Gastroesophageal sphincter (tissue), 4 donors: ENCODE measurements around the gene USHBP1. TPM values are rescaled to one million over a fixed set of nuclear protein-coding genes. Genes with fewer than 3 reads are reported as not detected.
A peak's percentile ranks its signal among the peaks of the same experiment; 100 is the strongest.

ENCODE experiments used
- ATAC-seq: fragments of 150-250 bp; one replicate; pipeline ENCODE4 v1.9.1; 2016; ENCODE audit warnings: mild to moderate bottlenecking, moderate library complexity
- H3K27ac ChIP-seq, 4 donors: fragments of 200-600 bp; sonication (generic) in 3 of 4; 1 replicate in 3 of 4; 2 replicates in 1 of 4; pipeline ENCODE4 v1.5.1; 2016 to 2019
- H3K27me3 ChIP-seq: fragments of 200-600 bp; sonication (generic); one replicate; pipeline ENCODE4 v1.5.1; 2019
- H3K36me3 ChIP-seq, 2 donors: fragments of 200-600 bp; sonication (generic); one replicate each; pipeline ENCODE4 v1.5.1; 2019; ENCODE audit warnings: control low read depth in 1 of 2
- H3K4me1 ChIP-seq, 3 donors: fragments of 200-600 bp; sonication (generic); 1 replicate in 2 of 3; 2 replicates in 1 of 3; pipeline ENCODE4 v1.5.1; 2016 to 2019; ENCODE audit warnings: control low read depth in 2 of 3
- H3K4me3 ChIP-seq, 2 donors: fragments of 200-600 bp; sonication (generic); one replicate each; pipeline ENCODE4 v1.5.1; 2019; ENCODE audit warnings: mild to moderate bottlenecking in 1 of 2, moderate library complexity in 1 of 2
- H3K9me3 ChIP-seq, 3 donors: fragments of 200-600 bp; sonication (generic); one replicate each; pipeline ENCODE4 v1.5.1; 2017 to 2019; ENCODE audit warnings: control low read depth in 2 of 3
- EP300 ChIP-seq: sonication (generic); formaldehyde crosslinking; IDR thresholded peaks from one replicate; pipeline ENCODE4 v1.6.1; 2017; ENCODE audit warnings: antibody characterized with exemption, mild to moderate bottlenecking
- POLR2A ChIP-seq, 2 donors: fragments of 450-650 bp; IDR thresholded peaks; one replicate each; pipeline ENCODE4 v1.6.1; 2017; ENCODE audit warnings: antibody characterized with exemption in 2 of 2, mild to moderate bottlenecking in 2 of 2, moderate library complexity in 1 of 2
- POLR2AphosphoS5 ChIP-seq: sonication (generic); formaldehyde crosslinking; IDR thresholded peaks from one replicate; pipeline ENCODE4 v1.6.1; 2017; ENCODE audit warnings: antibody characterized with exemption
- WGBS, 2 donors: methylation state at CpG; one replicate each; pipeline ENCODE4 v1.1.5; 2018; ENCODE audit warnings: low coverage in 1 of 2; 5-methylcytosine and 5-hydroxymethylcytosine counted together
- total RNA-seq, 4 donors: library from RNA; depleted of rRNA; stranded (reverse); fragments of >200 nt; gene quantifications; one replicate each; pipeline ENCODE4 v1.1.0, GENCODE V29; 2016
- TF ChIP-seq, protein P1 (sequence below), 4 experiments: fragments of 200-600 bp in 2 of 4; fragments of 450-650 bp in 2 of 4; sonication (generic) in 1 of 4; IDR thresholded peaks; one replicate each; pipeline ENCODE4 v1.5.1; 2017 to 2019; ENCODE audit warnings: antibody characterized with exemption in 4 of 4, mild to moderate bottlenecking in 2 of 4, moderate library complexity in 2 of 4

The USHBP1 gene
- total RNA-seq, 4 donors from 2014 or later, result 4.6 to 9.6 (median 5.1) TPM

DNA sequence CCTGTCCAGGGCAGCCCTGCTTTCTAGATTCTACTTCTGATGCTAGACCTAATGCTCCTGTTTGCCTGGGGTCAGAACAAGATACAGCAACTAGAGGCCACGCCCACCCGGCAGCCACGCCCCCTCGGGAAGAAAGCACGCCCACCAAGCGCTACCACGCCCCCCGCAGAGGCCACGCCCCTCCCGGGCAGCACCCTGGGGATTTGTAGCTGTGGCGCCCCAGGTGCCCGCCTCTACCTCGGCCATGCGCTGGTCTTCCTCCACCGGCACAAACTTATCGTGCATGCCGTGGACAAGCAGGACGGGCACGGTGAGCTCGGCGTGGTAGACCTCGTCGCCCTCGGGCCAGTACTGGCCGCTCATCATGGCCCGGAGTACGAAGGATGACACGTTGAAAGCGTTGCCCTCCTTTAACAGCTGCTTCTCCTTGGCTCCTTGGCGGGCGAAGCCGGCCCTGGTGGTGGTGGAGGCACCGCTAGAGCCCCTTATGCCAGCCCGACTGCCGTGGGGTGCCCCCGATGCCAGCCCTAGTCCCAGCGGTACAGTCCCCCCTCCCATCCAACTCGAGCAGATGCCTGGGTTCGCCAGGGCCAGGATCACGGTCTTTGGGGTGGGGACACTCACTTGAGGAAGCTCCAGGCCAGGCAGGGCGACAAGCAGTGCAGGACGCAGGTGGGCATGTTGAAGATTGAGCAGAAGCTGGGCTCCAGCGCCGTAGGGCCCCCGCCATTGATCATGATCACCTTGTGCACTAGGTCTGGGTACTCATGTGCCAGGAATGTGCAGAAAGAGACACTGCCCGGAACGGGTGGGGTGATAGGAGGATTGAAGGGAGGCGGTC is 29.7 kb upstream of the USHBP1 start:
- ATAC-seq, result no peak
- peaks cover 0 to 29% of the 10 kb centered on the region in 2 donors for H3K36me3 ChIP-seq
- no peaks in the 10 kb centered on the region for H3K9me3 ChIP-seq
- peaks cover 0 to 33% (median 7%) of the 10 kb centered on the region in 3 donors for H3K4me1 ChIP-seq
- H3K4me3 ChIP-seq, result no peak overlapping the region
- WGBS, 2 donors, result 71 to 85% methylated on average over 4 to 24 of the region's 48 CpGs
- H3K27me3 ChIP-seq, result no peaks in the 10 kb centered on the region
- peak overlapping the region in 1 of 4 donors; percentile 54 for H3K27ac ChIP-seq
- no peak for TF ChIP-seq POLR2AphosphoS5
- no peak for TF ChIP-seq POLR2A (IDR thresholded peaks at IDR 0.05)
- no peak for TF ChIP-seq EP300
- TF ChIP-seq, protein P1, sequence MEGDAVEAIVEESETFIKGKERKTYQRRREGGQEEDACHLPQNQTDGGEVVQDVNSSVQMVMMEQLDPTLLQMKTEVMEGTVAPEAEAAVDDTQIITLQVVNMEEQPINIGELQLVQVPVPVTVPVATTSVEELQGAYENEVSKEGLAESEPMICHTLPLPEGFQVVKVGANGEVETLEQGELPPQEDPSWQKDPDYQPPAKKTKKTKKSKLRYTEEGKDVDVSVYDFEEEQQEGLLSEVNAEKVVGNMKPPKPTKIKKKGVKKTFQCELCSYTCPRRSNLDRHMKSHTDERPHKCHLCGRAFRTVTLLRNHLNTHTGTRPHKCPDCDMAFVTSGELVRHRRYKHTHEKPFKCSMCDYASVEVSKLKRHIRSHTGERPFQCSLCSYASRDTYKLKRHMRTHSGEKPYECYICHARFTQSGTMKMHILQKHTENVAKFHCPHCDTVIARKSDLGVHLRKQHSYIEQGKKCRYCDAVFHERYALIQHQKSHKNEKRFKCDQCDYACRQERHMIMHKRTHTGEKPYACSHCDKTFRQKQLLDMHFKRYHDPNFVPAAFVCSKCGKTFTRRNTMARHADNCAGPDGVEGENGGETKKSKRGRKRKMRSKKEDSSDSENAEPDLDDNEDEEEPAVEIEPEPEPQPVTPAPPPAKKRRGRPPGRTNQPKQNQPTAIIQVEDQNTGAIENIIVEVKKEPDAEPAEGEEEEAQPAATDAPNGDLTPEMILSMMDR (IDR thresholded peaks at IDR 0.05), result no peak

DNA sequence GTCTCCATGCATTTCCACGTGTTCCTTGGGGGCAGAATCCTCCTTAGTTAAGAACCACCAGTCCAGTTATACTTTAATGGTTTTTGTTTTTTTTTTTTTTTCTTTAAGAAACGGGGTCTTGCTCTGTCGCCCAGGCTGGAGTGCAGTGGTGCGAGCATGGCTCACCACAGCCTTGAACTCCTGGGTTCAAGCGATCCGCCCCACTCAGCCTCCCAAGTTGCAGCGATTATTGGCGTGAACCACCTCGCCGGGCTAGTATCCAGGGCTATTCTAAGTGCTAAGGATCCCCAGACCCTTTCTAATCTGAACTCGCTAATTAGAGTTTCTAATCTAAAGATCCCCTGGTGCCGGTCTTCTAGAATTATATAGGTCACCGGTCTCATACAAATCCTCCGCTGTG is 29.1 kb upstream of the USHBP1 start:
- no peak for TF ChIP-seq EP300
- TF ChIP-seq, protein P1 (IDR thresholded peaks at IDR 0.05), result no peak
- TF ChIP-seq POLR2A (IDR thresholded peaks at IDR 0.05), result no peak
- TF ChIP-seq POLR2AphosphoS5, result no peak
- H3K27me3 ChIP-seq, result no peaks in the 10 kb centered on the region
- WGBS, 2 donors, result 90% methylated on average over 8 to 13 of the region's 14 CpGs
- peaks cover 0 to 36% (median 7%) of the 10 kb centered on the region in 3 donors for H3K4me1 ChIP-seq
- peak overlapping the region in 2 of 4 donors; percentile 54 to 86 for H3K27ac ChIP-seq
- H3K9me3 ChIP-seq, result no peaks in the 10 kb centered on the region
- H3K36me3 ChIP-seq, result peaks cover 0 to 29% of the 10 kb centered on the region in 2 donors
- ATAC-seq, result no peak
- no peak overlapping the region for H3K4me3 ChIP-seq

DNA sequence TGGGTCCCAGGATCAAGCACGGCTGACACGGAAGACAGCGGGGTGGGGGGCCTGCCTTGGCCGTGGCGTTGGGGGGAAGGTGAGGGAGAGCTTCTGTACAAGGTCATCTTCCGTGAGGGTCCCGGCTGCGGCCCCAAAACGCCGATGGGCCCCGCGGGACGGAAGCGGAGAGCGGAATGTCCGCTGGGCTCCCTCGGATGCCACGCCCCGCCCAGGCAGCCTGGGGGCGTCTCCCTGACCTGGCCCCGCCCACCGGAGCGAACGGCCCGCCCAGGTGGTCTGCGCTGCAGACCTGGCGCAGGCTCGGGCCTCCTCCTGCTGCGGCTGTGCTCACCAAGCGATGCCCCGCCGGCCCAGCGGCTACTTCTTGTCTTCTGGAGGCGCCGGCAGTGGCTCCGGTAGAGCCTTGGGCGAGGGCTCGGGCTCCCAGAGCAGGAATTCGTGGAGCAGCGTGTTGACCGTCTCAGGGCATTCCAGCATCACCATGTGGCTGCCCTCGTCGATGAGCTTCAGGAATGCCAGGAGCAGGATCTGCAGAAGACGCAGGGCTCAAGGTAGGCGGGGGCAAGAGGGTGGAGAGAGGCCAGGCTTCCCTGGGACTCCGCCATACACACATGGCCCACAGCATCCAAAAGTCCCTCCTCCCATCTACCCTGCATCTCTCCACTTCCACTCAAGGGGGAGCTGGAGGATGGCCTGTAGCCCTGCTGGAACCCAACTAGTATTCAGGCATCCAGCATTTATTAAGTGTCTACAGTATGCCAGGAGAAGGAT is 27.9 kb upstream of the USHBP1 start:
- peak; percentile 94 for ATAC-seq
- Histone ChIP-seq H3K27me3 (no peaks in the 10 kb centered on the region), H3K36me3 (peaks cover 0 to 20% of the 10 kb centered on the region in 2 donors), H3K4me3 (peak overlapping the region; percentile 28 to 58), H3K4me1 (peaks cover 0 to 36% (median 7%) of the 10 kb centered on the region in 3 donors), H3K27ac (peak overlapping the region; percentile 15 to 91 (median 84)), H3K9me3 (no peaks in the 10 kb centered on the region)
- TF ChIP-seq, protein P1 (IDR thresholded peaks at IDR 0.05), result peak in 3 of 4 experiments; percentile 68 to 72 (median 72)
- peak; percentile 29 for TF ChIP-seq POLR2AphosphoS5
- no peak for TF ChIP-seq POLR2A (IDR thresholded peaks at IDR 0.05)
- no peak for TF ChIP-seq EP300
- 0% methylated on average over 4 of the region's 46 CpGs; no CpG with 5 or more reads in 1 of the 2 donors for WGBS, 2 donors

DNA sequence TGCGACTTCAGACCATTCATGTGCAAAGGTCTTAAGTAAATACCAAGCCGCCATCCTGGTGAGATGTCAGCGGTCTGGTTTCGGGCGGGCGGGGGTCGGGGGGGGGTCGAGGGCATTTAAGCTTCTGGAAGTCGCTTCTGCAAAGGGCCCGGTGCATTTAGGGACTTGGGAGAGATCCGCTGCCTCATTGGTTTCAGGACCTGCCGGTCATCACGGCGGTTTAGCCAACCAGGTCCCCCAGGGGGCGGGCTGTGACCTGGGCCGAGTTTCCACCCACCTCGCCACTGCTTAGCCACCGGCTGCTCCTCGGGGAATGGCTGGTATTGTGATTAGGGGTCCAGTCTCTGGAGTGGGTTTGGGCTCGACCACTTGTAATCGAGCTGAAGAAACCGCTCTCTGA is 24.9 kb upstream of the USHBP1 start:
- Histone ChIP-seq H3K27ac (no peak overlapping the region), H3K27me3 (no peaks in the 10 kb centered on the region), H3K4me1 (peaks cover 0 to 36% (median 7%) of the 10 kb centered on the region in 3 donors), H3K36me3 (peaks cover 0 to 5% of the 10 kb centered on the region in 2 donors), H3K9me3 (no peaks in the 10 kb centered on the region), H3K4me3 (no peak overlapping the region)
- WGBS, 2 donors, result 8 to 11% methylated on average over 3 to 10 of the region's 22 CpGs
- TF ChIP-seq POLR2AphosphoS5, result no peak
- TF ChIP-seq, protein P1 (IDR thresholded peaks at IDR 0.05), result peak in 3 of 4 experiments; percentile 7 to 33 (median 19)
- no peak for TF ChIP-seq POLR2A (IDR thresholded peaks at IDR 0.05)
- TF ChIP-seq EP300, result no peak
- peak; percentile 39 for ATAC-seq
